Esophagus muscularis mucosa (tissue), 4 donors: ENCODE results near the gene ZBTB4.

ENCODE experiments used
- CTCF ChIP-seq, 3 experiments: fragments of 200-600 bp in 2 of 3; fragments of 450-650 bp in 1 of 3; sonication (generic) in 2 of 3; IDR thresholded peaks; one replicate each; pipeline ENCODE4 v1.5.1; 2017 to 2019; ENCODE audit warnings: antibody characterized with exemption in 3 of 3, mild to moderate bottlenecking in 2 of 3, moderate library complexity in 1 of 3
- EP300 ChIP-seq: sonication (generic); formaldehyde crosslinking; IDR thresholded peaks from one replicate; pipeline ENCODE4 v1.6.1; 2017; ENCODE audit warnings: antibody characterized with exemption
- POLR2A ChIP-seq: fragments of 450-650 bp; IDR thresholded peaks from one replicate; pipeline ENCODE4 v1.6.1; 2017; ENCODE audit warnings: antibody characterized with exemption, moderate library complexity, mild to moderate bottlenecking, low read depth
- POLR2AphosphoS5 ChIP-seq, 2 donors: sonication (generic); formaldehyde crosslinking; IDR thresholded peaks; one replicate each; pipeline ENCODE4 v1.6.1; 2017; ENCODE audit warnings: antibody characterized with exemption in 2 of 2

- TF ChIP-seq CTCF (IDR thresholded peaks at IDR 0.05) (no peak), EP300 (no peak), POLR2AphosphoS5 (IDR thresholded peaks at IDR 0.05) (no peak), POLR2A (no peak)
Measured at GRCh38 chr17:7429722-7430121, 49.7 kb downstream of the ZBTB4 start.
